IMR-90 (cell line): Measurements from ENCODE around the gene TREM1. TPM values are rescaled to one million over a fixed set of nuclear protein-coding genes. Genes with fewer than 3 reads are reported as not detected.
A peak's percentile ranks its signal among the peaks of the same experiment; 100 is the strongest.

Experiments used
- ATAC-seq: fragments of 200-7000 bp; cut with Tn5 transposase; 2 replicates; pipeline ENCODE4 v1.9.1; 2020; ENCODE audit warnings: low read depth, mild to moderate bottlenecking, moderate library complexity
- BruUV-seq: library from RNA; stranded (reverse); fragments of 400-500 nt; replicated peaks from 2 replicates; lab custom pipeline; 2021; lab: Mats Ljungman, UMichigan
- CTCF ChIA-PET: fragments of 300-600 bp; formaldehyde crosslinking; extraction: SDS; loops from one replicate; lab custom pipeline; 2021; ENCODE audit warnings: antibody characterized with exemption; lab: Yijun Ruan, JAX
- POLR2A ChIA-PET: fragments of 300-600 bp; sonication (Branson Sonifier 250); formaldehyde crosslinking; loops from one replicate; lab custom pipeline; 2022; ENCODE audit warnings: antibody characterized with exemption; ENCODE audit not compliant: unreplicated experiment; lab: Charles Lee
- DNase-seq: peaks from one replicate; pipeline ENCODE4 v3.0.0; 2013
- H2AFZ ChIP-seq: replicated peaks from 2 replicates; pipeline ENCODE3; 2013; ENCODE audit warnings: low read length, mild to moderate bottlenecking; ENCODE audit not compliant: poor library complexity
- H2AK5ac ChIP-seq: 2 replicates; pipeline ENCODE4 v1.6.1; 2013; ENCODE audit warnings: low read depth, low read length, inconsistent platforms
- H2AK9ac ChIP-seq: replicated peaks from 2 replicates; pipeline ENCODE3; 2013; ENCODE audit warnings: mild to moderate bottlenecking, low read depth, low read length, moderate library complexity; ENCODE audit not compliant: poor library complexity
- H2BK120ac ChIP-seq: 2 replicates; pipeline ENCODE4 v1.6.1; 2013; ENCODE audit warnings: low read depth, low read length, inconsistent platforms
- H2BK15ac ChIP-seq: 3 replicates; pipeline ENCODE4 v1.6.1; 2013; ENCODE audit warnings: low read depth, low read length, inconsistent platforms
- H2BK20ac ChIP-seq: 2 replicates; pipeline ENCODE4 v1.6.1; 2013; ENCODE audit warnings: low read depth, mild to moderate bottlenecking, inconsistent platforms, low read length, moderate library complexity
- H2BK5ac ChIP-seq: 2 replicates; pipeline ENCODE4 v1.6.1; 2013; ENCODE audit warnings: mild to moderate bottlenecking, low read depth, low read length, inconsistent platforms; ENCODE audit not compliant: poor library complexity, severe bottlenecking
- H3K14ac ChIP-seq: replicated peaks from 2 replicates; pipeline ENCODE4 v1.6.1; 2013; ENCODE audit warnings: low read depth, low read length, inconsistent platforms
- H3K18ac ChIP-seq: 2 replicates; pipeline ENCODE4 v1.6.1; 2013; ENCODE audit warnings: low read depth, low read length, control low read depth
- H3K23ac ChIP-seq: 2 replicates; pipeline ENCODE4 v1.6.1; 2013; ENCODE audit warnings: low read depth, low read length, inconsistent platforms
- H3K27ac ChIP-seq: 2 replicates; pipeline ENCODE4 v1.5.1; 2013; ENCODE audit warnings: mild to moderate bottlenecking, control low read depth, low read length; ENCODE audit not compliant: insufficient read depth
- H3K27me3 ChIP-seq: 2 replicates; pipeline ENCODE4 v1.6.1; 2013; ENCODE audit warnings: low read length; ENCODE audit not compliant: control insufficient read depth, insufficient read depth
- H3K36me3 ChIP-seq: 2 replicates; pipeline ENCODE4 v1.6.1; 2013; ENCODE audit warnings: low read length, mixed read lengths; ENCODE audit not compliant: control insufficient read depth, insufficient read depth
- H3K4ac ChIP-seq: 2 replicates; pipeline ENCODE4 v1.6.1; 2013; ENCODE audit warnings: low read depth, low read length, inconsistent platforms
- H3K4me1 ChIP-seq: 2 replicates; pipeline ENCODE4 v1.6.1; 2013; ENCODE audit warnings: low read length, mixed read lengths; ENCODE audit not compliant: control insufficient read depth, insufficient read depth
- H3K4me2 ChIP-seq: 2 replicates; pipeline ENCODE4 v1.6.1; 2013; ENCODE audit warnings: low read depth, mild to moderate bottlenecking, control low read depth, low read length, moderate library complexity
- H3K4me3 ChIP-seq: 2 replicates; pipeline ENCODE4 v1.5.1; 2013; ENCODE audit warnings: low read depth, mild to moderate bottlenecking, control low read depth, low read length, moderate library complexity; ENCODE audit not compliant: insufficient read depth
- H3K56ac ChIP-seq: 2 replicates; pipeline ENCODE4 v1.6.1; 2013; ENCODE audit warnings: low read length, inconsistent platforms; ENCODE audit not compliant: insufficient read depth; ENCODE audit errors: extremely low read depth
- H3K79me1 ChIP-seq, 2 experiments: 2 replicates each; pipeline ENCODE4 v1.6.1; 2013; ENCODE audit warnings: low read length in 2 of 2, inconsistent platforms in 1 of 2, low read depth in 1 of 2
- H3K9ac ChIP-seq: 2 replicates; pipeline ENCODE4 v1.6.1; 2013; ENCODE audit warnings: low read depth, low read length, control low read depth
- H3K9me1 ChIP-seq: 2 replicates; pipeline ENCODE4 v1.6.1; 2013; ENCODE audit warnings: low read length, inconsistent platforms; ENCODE audit not compliant: insufficient read depth
- H3K9me3 ChIP-seq: 2 replicates; pipeline ENCODE4 v1.6.1; 2013; ENCODE audit warnings: low read length; ENCODE audit not compliant: control insufficient read depth, insufficient read depth
- H4K20me1 ChIP-seq: 2 replicates; pipeline ENCODE4 v1.6.1; 2013; ENCODE audit warnings: low read length, inconsistent platforms; ENCODE audit not compliant: insufficient read depth
- H4K5ac ChIP-seq: 2 replicates; pipeline ENCODE4 v1.6.1; 2013; ENCODE audit warnings: mild to moderate bottlenecking, low read depth, low read length, control low read depth
- H4K8ac ChIP-seq, 2 experiments: 2 replicates each; pipeline ENCODE4 v1.6.1; 2013; ENCODE audit warnings: low read depth in 2 of 2, low read length in 2 of 2, control low read depth in 1 of 2, inconsistent platforms in 1 of 2
- H4K91ac ChIP-seq: 2 replicates; pipeline ENCODE4 v1.6.1; 2013; ENCODE audit warnings: low read depth, low read length, inconsistent platforms; ENCODE audit not compliant: insufficient read depth
- BHLHE40 ChIP-seq: fragments of 150-350 bp; IDR thresholded peaks from 2 replicates; pipeline ENCODE4 v1.6.1; 2016; ENCODE audit warnings: mild to moderate bottlenecking, low read depth, low read length
- CEBPB ChIP-seq: IDR thresholded peaks from 2 replicates; pipeline ENCODE4 v1.6.1; 2012; ENCODE audit warnings: low read depth, low read length, improper control_type of control experiment
- CHD1 ChIP-seq: IDR thresholded peaks from 2 replicates; pipeline ENCODE4 v1.6.1; 2012; ENCODE audit warnings: low read depth, low read length, improper control_type of control experiment
- ELK1 ChIP-seq: fragments of 150-350 bp; IDR thresholded peaks from 2 replicates; pipeline ENCODE4 v1.6.1; 2016; ENCODE audit warnings: low read depth, mild to moderate bottlenecking, low read length, moderate library complexity, borderline replicate concordance
- FOS ChIP-seq: fragments of 150-350 bp; IDR thresholded peaks from 2 replicates; pipeline ENCODE4 v1.6.1; 2016; ENCODE audit warnings: low read depth, low read length
- MAFK ChIP-seq: IDR thresholded peaks from 2 replicates; pipeline ENCODE4 v1.6.1; 2012; ENCODE audit warnings: low read depth, low read length, improper control_type of control experiment
- MAZ ChIP-seq: IDR thresholded peaks from 2 replicates; pipeline ENCODE4 v1.6.1; 2012; ENCODE audit warnings: low read depth, mild to moderate bottlenecking, low read length, improper control_type of control experiment, moderate library complexity, borderline replicate concordance
- MXI1 ChIP-seq: IDR thresholded peaks from 2 replicates; pipeline ENCODE4 v1.6.1; 2012; ENCODE audit warnings: low read depth, mild to moderate bottlenecking, low read length, moderate library complexity, borderline replicate concordance
- NFE2L2 ChIP-seq: fragments of 150-350 bp; IDR thresholded peaks from 2 replicates; pipeline ENCODE4 v1.6.1; 2016; ENCODE audit warnings: low read depth, mild to moderate bottlenecking, low read length
- POLR2A ChIP-seq: IDR thresholded peaks from 2 replicates; pipeline ENCODE4 v1.6.1; 2012; ENCODE audit warnings: mild to moderate bottlenecking, low read depth, low read length
- RCOR1 ChIP-seq: IDR thresholded peaks from 2 replicates; pipeline ENCODE4 v1.6.1; 2012; ENCODE audit warnings: mild to moderate bottlenecking, low read length, improper control_type of control experiment; ENCODE audit not compliant: insufficient replicate concordance
- RFX5 ChIP-seq: IDR thresholded peaks from 2 replicates; pipeline ENCODE4 v1.8.0; 2012; ENCODE audit warnings: low read depth, mild to moderate bottlenecking, low read length, moderate library complexity
- SMC3 ChIP-seq: fragments of 150-350 bp; IDR thresholded peaks from 2 replicates; pipeline ENCODE4 v1.6.1; 2016; ENCODE audit warnings: low read depth, mild to moderate bottlenecking, antibody characterized with exemption, low read length, moderate library complexity
- USF2 ChIP-seq: fragments of 150-350 bp; IDR thresholded peaks from 2 replicates; pipeline ENCODE4 v1.6.1; 2017; ENCODE audit warnings: mild to moderate bottlenecking, antibody characterized with exemption, low read length, low read depth
- WGBS, 2 experiments: methylation state at CpG; one replicate each; pipeline versions ENCODE4 v1.1.5 to v1.1.7; 2013; ENCODE audit warnings: missing lambda C conversion rate in 2 of 2; ENCODE audit not compliant: insufficient read length in 1 of 2; ENCODE audit errors: extremely low coverage in 2 of 2; 5-methylcytosine and 5-hydroxymethylcytosine counted together
- dilution Hi-C: fragments of 300-500 bp; cut with HindIII; formaldehyde crosslinking; loops from one replicate; pipeline ENCODE4 v1.14.3; 2018; ENCODE audit warnings: low sequenced_read_pairs; ENCODE audit not compliant: unreplicated experiment
- in situ Hi-C: fragments of 300-500 bp; cut with MboI; formaldehyde crosslinking; loops from 3 replicates; pipeline ENCODE4 v1.14.3; 2019; ENCODE audit warnings: low sequenced_read_pairs, inconsistent platforms, mixed read lengths
- intact Hi-C: fragments of 100-400 bp; cut with micrococcal nuclease; formaldehyde crosslinking; loops from 2 replicates; pipeline ENCODE4 v1.10.0; 2022
- polyA plus RNA-seq, 3 experiments: library from polyadenylated mRNA; depleted of rRNA; stranded (reverse); fragments of >200 nt; gene quantifications; 2 replicates each; pipeline ENCODE4 v1.2.3, GENCODE V29; 2012; ENCODE audit warnings: low replicate concordance in 1 of 3
- total RNA-seq: library from RNA; depleted of rRNA; stranded (reverse); fragments of >200 nt; gene quantifications from 2 replicates; pipeline ENCODE4 v1.2.3, GENCODE V29; 2012
- TF ChIP-seq, protein P1 (sequence below): conservative IDR thresholded peaks from 2 replicates; pipeline ENCODE4 v1.5.1; 2012; ENCODE audit warnings: mild to moderate bottlenecking, low read depth, low read length, improper control_type of control experiment

Gene TREM1
- total and polyA plus RNA-seq, 2 of the 4 experiments (the other 2 are of a cell fraction) = not detected

DNA sequence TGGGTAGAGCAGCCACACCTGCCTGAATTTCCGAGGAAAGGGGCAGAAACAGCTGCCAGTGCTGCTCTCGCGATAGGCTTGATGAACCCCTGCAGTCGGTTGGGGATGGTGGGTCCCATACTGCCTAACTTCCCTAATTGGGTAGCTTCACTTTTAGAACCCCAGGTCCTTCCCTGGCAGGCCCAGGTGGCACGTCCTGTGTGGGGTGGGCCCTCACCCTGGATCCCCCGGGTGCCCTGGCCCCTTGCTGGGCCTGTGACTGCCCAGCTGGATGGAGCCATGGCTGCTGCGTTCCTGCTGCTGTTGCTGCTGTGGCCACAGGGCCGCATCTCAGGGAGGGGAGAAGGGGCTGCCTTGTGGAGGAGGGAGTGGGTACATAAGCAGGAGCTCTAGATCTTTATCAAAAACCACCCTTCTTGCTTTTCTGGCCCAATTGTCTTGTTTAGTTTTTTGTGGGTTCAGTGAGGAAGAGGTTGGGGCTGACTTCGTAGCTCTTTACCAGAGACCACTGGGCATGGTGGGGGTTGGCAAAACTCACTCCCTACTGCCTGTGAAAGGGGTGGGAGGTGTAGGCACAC, 39.1 kb downstream of the TREM1 start:
- Histone ChIP-seq H2AFZ (peak overlapping the region; percentile 23), H2AK9ac (no peak overlapping the region), H2BK120ac (no peak overlapping the region), H3K79me1 (no peaks in the 10 kb centered on the region), H4K20me1 (no peaks in the 10 kb centered on the region), H2AK5ac (no peak overlapping the region), H3K4ac (no peak overlapping the region), H3K36me3 (no peaks in the 10 kb centered on the region), H3K56ac (no peak overlapping the region), H3K18ac (no peak overlapping the region), H4K8ac (no peak overlapping the region), H3K14ac (no peak overlapping the region), H3K9ac (no peak overlapping the region), H3K27ac (no peak overlapping the region), H3K4me3 (no peak overlapping the region), H3K4me1 (no peaks in the 10 kb centered on the region), H3K9me1 (no peaks in the 10 kb centered on the region), H3K23ac (no peak overlapping the region), H2BK20ac (no peak overlapping the region), H3K9me3 (no peaks in the 10 kb centered on the region), H2BK5ac (no peak overlapping the region), H3K27me3 (no peaks in the 10 kb centered on the region), H2BK15ac (no peak overlapping the region), H4K5ac (no peak overlapping the region), H3K4me2 (no peak overlapping the region), H4K91ac (no peak overlapping the region)
- CTCF ChIA-PET = no interaction called here
- BruUV-seq = no TSS peak
- TF ChIP-seq USF2 (no peak), BHLHE40 (no peak), RFX5 (no peak), CHD1 (no peak), FOS (no peak), NFE2L2 (no peak), ELK1 (no peak), MAZ (no peak), MXI1 (no peak), MAFK (no peak), SMC3 (no peak), POLR2A (no peak), RCOR1 (no peak), CEBPB (no peak)
- TF ChIP-seq, protein P1, sequence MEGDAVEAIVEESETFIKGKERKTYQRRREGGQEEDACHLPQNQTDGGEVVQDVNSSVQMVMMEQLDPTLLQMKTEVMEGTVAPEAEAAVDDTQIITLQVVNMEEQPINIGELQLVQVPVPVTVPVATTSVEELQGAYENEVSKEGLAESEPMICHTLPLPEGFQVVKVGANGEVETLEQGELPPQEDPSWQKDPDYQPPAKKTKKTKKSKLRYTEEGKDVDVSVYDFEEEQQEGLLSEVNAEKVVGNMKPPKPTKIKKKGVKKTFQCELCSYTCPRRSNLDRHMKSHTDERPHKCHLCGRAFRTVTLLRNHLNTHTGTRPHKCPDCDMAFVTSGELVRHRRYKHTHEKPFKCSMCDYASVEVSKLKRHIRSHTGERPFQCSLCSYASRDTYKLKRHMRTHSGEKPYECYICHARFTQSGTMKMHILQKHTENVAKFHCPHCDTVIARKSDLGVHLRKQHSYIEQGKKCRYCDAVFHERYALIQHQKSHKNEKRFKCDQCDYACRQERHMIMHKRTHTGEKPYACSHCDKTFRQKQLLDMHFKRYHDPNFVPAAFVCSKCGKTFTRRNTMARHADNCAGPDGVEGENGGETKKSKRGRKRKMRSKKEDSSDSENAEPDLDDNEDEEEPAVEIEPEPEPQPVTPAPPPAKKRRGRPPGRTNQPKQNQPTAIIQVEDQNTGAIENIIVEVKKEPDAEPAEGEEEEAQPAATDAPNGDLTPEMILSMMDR = no peak
- POLR2A ChIA-PET = no interaction called here
- dilution Hi-C loops = no loop called here
- no peak for DNase-seq
- intact Hi-C loops = no loop called here
- 53% methylated on average over 4 of the region's 9 CpGs; no CpG with 5 or more reads in 1 of the 2 experiments for WGBS, 2 experiments
- ATAC-seq = no peak
- in situ Hi-C loops = no loop called here
